ENCODE data around the gene GNAQ. TPM values are rescaled to one million over a fixed set of nuclear protein-coding genes. Genes with fewer than 3 reads are reported as not detected.

GNAQ gene
- total RNA-seq, 4 donors from 2014 or later, result 64.0 to 80.4 (median 69.2) TPM

DNA sequence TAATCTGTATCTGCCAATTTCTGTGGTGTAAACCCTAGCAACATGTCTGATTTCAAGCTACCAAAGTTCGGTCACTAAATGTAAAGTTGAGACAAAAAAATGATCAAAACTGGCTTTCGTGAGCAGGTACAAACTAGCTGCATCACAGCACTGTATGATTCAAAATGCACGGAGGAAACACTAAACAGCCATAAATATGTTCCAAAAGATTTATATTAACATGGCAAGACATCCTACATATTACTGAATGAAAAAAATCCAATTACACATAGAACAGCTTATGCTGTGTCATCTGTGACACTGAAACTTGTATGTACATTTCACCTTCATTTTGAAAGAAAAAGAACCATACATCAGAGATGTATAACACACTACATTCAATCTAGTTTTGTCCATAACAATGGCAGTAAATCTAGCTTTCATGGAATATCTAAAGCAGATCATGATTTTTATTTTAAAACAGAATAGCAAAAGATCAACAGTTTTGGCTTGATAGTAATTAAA lies 14.4 kb downstream of the GNAQ start:
- H3K36me3 ChIP-seq, result no peaks in the 10 kb centered on the region
- H3K27ac ChIP-seq (replicated peaks in 1 of 4), result no peak overlapping the region
- peaks cover 17 to 55% (median 43%) of the 10 kb centered on the region in 4 donors for H3K4me1 ChIP-seq
- H3K4me3 ChIP-seq, result no peak overlapping the region
- no peak for DNase-seq (ENCODE audit: extremely low spot score)
- TF ChIP-seq POLR2AphosphoS5 (IDR thresholded peaks at IDR 0.05), result no peak
- TF ChIP-seq, protein P1, sequence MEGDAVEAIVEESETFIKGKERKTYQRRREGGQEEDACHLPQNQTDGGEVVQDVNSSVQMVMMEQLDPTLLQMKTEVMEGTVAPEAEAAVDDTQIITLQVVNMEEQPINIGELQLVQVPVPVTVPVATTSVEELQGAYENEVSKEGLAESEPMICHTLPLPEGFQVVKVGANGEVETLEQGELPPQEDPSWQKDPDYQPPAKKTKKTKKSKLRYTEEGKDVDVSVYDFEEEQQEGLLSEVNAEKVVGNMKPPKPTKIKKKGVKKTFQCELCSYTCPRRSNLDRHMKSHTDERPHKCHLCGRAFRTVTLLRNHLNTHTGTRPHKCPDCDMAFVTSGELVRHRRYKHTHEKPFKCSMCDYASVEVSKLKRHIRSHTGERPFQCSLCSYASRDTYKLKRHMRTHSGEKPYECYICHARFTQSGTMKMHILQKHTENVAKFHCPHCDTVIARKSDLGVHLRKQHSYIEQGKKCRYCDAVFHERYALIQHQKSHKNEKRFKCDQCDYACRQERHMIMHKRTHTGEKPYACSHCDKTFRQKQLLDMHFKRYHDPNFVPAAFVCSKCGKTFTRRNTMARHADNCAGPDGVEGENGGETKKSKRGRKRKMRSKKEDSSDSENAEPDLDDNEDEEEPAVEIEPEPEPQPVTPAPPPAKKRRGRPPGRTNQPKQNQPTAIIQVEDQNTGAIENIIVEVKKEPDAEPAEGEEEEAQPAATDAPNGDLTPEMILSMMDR (IDR thresholded peaks at IDR 0.05), result no peak
- no peak for TF ChIP-seq POLR2A (IDR thresholded peaks at IDR 0.05; ENCODE audit: low read depth)
- TF ChIP-seq EP300 (IDR thresholded peaks at IDR 0.05), result no peak
- no peaks in the 10 kb centered on the region for H3K27me3 ChIP-seq
- no peaks in the 10 kb centered on the region for H3K9me3 ChIP-seq
- 91% methylated on average over 3 of the region's 3 CpGs for WGBS
- intact Hi-C loops (cut with DNase I), result no loop called here

DNA sequence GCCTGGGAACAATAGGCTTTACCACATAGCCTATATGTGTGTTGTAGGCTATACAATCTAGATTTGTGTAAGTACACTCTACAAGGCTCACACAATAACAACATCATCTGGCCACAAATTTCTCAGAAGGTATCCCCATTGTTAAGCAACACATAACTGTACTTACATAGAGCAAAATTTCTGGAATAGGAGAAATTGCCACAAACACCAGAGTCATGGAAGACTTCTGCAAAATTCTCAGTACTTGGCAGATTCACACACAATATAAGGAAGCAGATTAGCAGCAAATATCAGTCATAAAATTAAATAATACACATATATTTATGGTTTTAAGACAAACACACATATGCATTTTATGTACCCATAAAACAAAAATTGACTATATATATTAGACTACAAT lies 16.4 kb downstream of the GNAQ start:
- no peaks in the 10 kb centered on the region for H3K27me3 ChIP-seq
- H3K4me3 ChIP-seq, result no peak overlapping the region
- no peak for DNase-seq (ENCODE audit: extremely low spot score)
- H3K9me3 ChIP-seq, result no peaks in the 10 kb centered on the region
- TF ChIP-seq, protein P1 (IDR thresholded peaks at IDR 0.05), result no peak
- TF ChIP-seq POLR2A (IDR thresholded peaks at IDR 0.05; ENCODE audit: low read depth), result no peak
- no peak for TF ChIP-seq POLR2AphosphoS5 (IDR thresholded peaks at IDR 0.05)
- no peak for TF ChIP-seq EP300 (IDR thresholded peaks at IDR 0.05)
- no peak overlapping the region for H3K27ac ChIP-seq (replicated peaks in 1 of 4)
- intact Hi-C loops (cut with DNase I), result no loop called here
- no peaks in the 10 kb centered on the region for H3K36me3 ChIP-seq
- H3K4me1 ChIP-seq, result peaks cover 13 to 50% (median 39%) of the 10 kb centered on the region in 4 donors

DNA sequence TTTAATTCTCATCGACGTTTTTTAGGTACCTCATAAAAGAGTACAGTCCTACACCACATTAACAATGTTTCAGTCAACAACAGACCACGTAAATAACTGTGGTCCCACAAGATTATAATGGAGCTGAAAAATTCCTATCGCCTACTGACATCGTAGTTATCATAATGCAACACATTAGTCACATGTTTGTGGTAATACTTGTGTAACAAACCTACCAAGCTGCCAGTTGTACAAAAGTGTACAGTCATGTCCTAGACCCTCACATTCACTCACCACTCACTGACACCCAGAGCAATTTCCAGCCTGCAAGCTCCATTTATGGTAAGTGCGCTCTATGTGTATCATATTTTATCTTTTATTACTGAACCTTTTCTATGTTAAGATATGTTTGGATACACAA lies 16.8 kb downstream of the GNAQ start:
- no peak overlapping the region for H3K4me3 ChIP-seq
- intact Hi-C loops (cut with DNase I), result no loop called here

DNA sequence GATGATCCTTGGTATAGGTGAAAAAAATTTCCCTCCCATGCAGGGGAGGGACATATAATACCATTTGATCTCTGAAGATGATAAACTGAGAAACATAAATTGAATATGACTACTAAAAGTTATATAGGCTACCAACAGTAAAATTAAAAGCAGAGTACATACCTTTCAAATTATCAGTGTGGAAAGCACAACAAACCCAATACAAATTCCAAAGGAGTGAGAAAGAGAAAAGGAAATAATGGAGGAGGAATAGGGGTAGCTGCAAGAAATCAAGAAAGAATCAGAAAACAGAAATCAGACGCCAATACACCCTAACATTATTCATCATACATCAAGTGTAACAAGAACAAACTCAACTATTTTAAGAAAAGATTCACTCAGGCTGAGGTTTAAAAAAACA lies 17.7 kb downstream of the GNAQ start:
- DNase-seq (ENCODE audit: extremely low spot score), result no peak
- Histone ChIP-seq H3K27ac (replicated peaks in 1 of 4) (no peak overlapping the region), H3K9me3 (no peaks in the 10 kb centered on the region), H3K4me1 (peaks cover 15 to 50% (median 39%) of the 10 kb centered on the region in 4 donors), H3K27me3 (no peaks in the 10 kb centered on the region), H3K4me3 (no peak overlapping the region), H3K36me3 (no peaks in the 10 kb centered on the region)
- 89% methylated on average over 1 of the region's 1 CpG for WGBS
- intact Hi-C loops (cut with DNase I), result no loop called here
- TF ChIP-seq POLR2AphosphoS5 (IDR thresholded peaks at IDR 0.05) (no peak), EP300 (IDR thresholded peaks at IDR 0.05) (no peak), POLR2A (IDR thresholded peaks at IDR 0.05; ENCODE audit: low read depth) (no peak)
- TF ChIP-seq, protein P1 (IDR thresholded peaks at IDR 0.05), result no peak

More for the DNA sequence above, 16.8 kb downstream of the GNAQ start:
- H3K36me3 ChIP-seq, result no peaks in the 10 kb centered on the region
- peaks cover 14 to 50% (median 39%) of the 10 kb centered on the region in 4 donors for H3K4me1 ChIP-seq
- no peak for TF ChIP-seq EP300 (IDR thresholded peaks at IDR 0.05)
- TF ChIP-seq POLR2A (IDR thresholded peaks at IDR 0.05; ENCODE audit: low read depth), result no peak
- TF ChIP-seq POLR2AphosphoS5 (IDR thresholded peaks at IDR 0.05), result no peak
- TF ChIP-seq, protein P1 (IDR thresholded peaks at IDR 0.05), result no peak
- 94% methylated on average over 6 of the region's 6 CpGs for WGBS
- H3K27ac ChIP-seq (replicated peaks in 1 of 4), result no peak overlapping the region
- no peaks in the 10 kb centered on the region for H3K27me3 ChIP-seq
- H3K9me3 ChIP-seq, result no peaks in the 10 kb centered on the region
- DNase-seq (ENCODE audit: extremely low spot score), result no peak

DNA sequence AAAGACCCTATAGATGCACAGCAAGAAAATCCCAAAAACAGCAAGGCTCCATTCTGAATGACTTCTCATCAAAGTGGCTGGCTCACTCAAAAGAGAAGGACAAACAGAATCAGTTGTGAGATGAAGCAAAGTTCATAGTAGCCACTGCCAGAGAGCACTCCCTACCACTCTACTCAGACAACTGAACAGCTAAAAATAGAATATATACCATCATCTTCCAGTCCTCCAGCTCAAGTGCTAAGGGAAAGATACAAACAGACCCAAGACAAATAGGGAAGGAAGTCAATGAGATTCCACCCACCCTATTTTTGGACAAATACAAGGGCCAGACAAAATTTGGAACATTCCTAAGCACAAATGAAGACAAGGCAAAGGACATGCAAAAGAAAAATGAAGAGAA lies 20.6 kb downstream of the GNAQ start:
- H3K4me3 ChIP-seq, result no peak overlapping the region
- H3K27ac ChIP-seq (replicated peaks in 1 of 4), result peak overlapping the region in 1 of 4 donors; percentile 21
- no peak for TF ChIP-seq EP300 (IDR thresholded peaks at IDR 0.05)
- peaks cover 27 to 64% (median 59%) of the 10 kb centered on the region in 4 donors for H3K4me1 ChIP-seq
- no peaks in the 10 kb centered on the region for H3K36me3 ChIP-seq
- no peaks in the 10 kb centered on the region for H3K9me3 ChIP-seq
- DNase-seq (ENCODE audit: extremely low spot score), result no peak
- no peaks in the 10 kb centered on the region for H3K27me3 ChIP-seq
- intact Hi-C loops (cut with DNase I), result no loop called here
